Smooth muscle cell (in vitro differentiated cells): ENCODE measurements around the gene GSTT2. TPM values are rescaled to one million over a fixed set of nuclear protein-coding genes. Genes with fewer than 3 reads are reported as not detected.
"Not testable (repeated sequence)": the region's sequence is repeated elsewhere in the genome, so short reads cannot be mapped to it uniquely, and the experiment has no call there.

Experiments used
- DNase-seq: peaks from one replicate; lab custom pipeline; 2025; ENCODE audit not compliant: unreplicated experiment; lab: John Stamatoyannopoulos, UW
- H2AFZ ChIP-seq: fragments of 200-600 bp; sonication (generic); 2 replicates; pipeline ENCODE4 v1.6.0; 2016; ENCODE audit warnings: antibody characterized with exemption, low read depth, mild to moderate bottlenecking
- H3F3A ChIP-seq: fragments of 200-600 bp; sonication (generic); 2 replicates; pipeline ENCODE4 v1.6.0; 2017; ENCODE audit warnings: antibody characterized with exemption, low read depth
- H3K27ac ChIP-seq: fragments of 200-600 bp; sonication (generic); 2 replicates; pipeline ENCODE4 v1.5.1; 2016; ENCODE audit warnings: low read depth, mild to moderate bottlenecking
- H3K27me3 ChIP-seq: fragments of 200-600 bp; sonication (generic); 2 replicates; pipeline ENCODE4 v1.6.1; 2016; ENCODE audit warnings: low read depth, mild to moderate bottlenecking
- H3K36me3 ChIP-seq: fragments of 200-600 bp; sonication (generic); 2 replicates; pipeline ENCODE4 v1.5.1; 2016; ENCODE audit warnings: low read depth
- H3K4me1 ChIP-seq: fragments of 200-600 bp; sonication (generic); 2 replicates; pipeline ENCODE4 v1.5.1; 2016; ENCODE audit warnings: low read depth
- H3K4me2 ChIP-seq: fragments of 200-600 bp; sonication (generic); 2 replicates; pipeline ENCODE4 v1.6.0; 2016; ENCODE audit warnings: mild to moderate bottlenecking
- H3K4me3 ChIP-seq: fragments of 200-600 bp; sonication (generic); 2 replicates; pipeline ENCODE4 v1.5.1; 2016; ENCODE audit warnings: mild to moderate bottlenecking
- H3K79me2 ChIP-seq: fragments of 200-600 bp; sonication (generic); 2 replicates; pipeline ENCODE4 v1.6.0; 2016; ENCODE audit warnings: low read depth, mild to moderate bottlenecking
- H3K9ac ChIP-seq: fragments of 200-600 bp; sonication (generic); 2 replicates; pipeline ENCODE4 v1.6.0; 2016; ENCODE audit warnings: low read depth
- H3K9me3 ChIP-seq: fragments of 200-600 bp; sonication (generic); replicated peaks from 2 replicates; pipeline ENCODE4 v1.5.1; 2016; ENCODE audit warnings: low read depth
- H4K20me1 ChIP-seq: fragments of 200-600 bp; sonication (generic); 2 replicates; pipeline ENCODE4 v1.6.0; 2016; ENCODE audit warnings: low read depth
- CTCF ChIP-seq: fragments of 200-600 bp; sonication (generic); IDR thresholded peaks from 2 replicates; pipeline ENCODE4 v1.5.1; 2017; ENCODE audit warnings: borderline replicate concordance, mild to moderate bottlenecking, antibody characterized with exemption; ENCODE audit not compliant: insufficient read depth, poor library complexity, severe bottlenecking
- whole genome bisulfite sequencing: methylation state at CpG from one replicate; pipeline ENCODE4 v1.1.7; 2016; ENCODE audit warnings: low lambda C conversion rate; 5-methylcytosine and 5-hydroxymethylcytosine counted together
- polyA plus RNA-seq: library from polyadenylated mRNA; unstranded; fragments of >200 nt; fragmentation: Nextera tagmentation; extraction: Ambion mirVana; gene quantifications from 2 replicates; pipeline ENCODE4 v1.2.1, GENCODE V29; 2016
- total RNA-seq: library from RNA; depleted of rRNA; stranded (reverse); fragments of >200 nt; gene quantifications from 2 replicates; pipeline ENCODE4 v1.2.3, GENCODE V29; 2014

The GSTT2 gene
- total and polyA plus RNA-seq, 2 experiments from 2014 or later: 0.27 to 3.1 TPM

DNA sequence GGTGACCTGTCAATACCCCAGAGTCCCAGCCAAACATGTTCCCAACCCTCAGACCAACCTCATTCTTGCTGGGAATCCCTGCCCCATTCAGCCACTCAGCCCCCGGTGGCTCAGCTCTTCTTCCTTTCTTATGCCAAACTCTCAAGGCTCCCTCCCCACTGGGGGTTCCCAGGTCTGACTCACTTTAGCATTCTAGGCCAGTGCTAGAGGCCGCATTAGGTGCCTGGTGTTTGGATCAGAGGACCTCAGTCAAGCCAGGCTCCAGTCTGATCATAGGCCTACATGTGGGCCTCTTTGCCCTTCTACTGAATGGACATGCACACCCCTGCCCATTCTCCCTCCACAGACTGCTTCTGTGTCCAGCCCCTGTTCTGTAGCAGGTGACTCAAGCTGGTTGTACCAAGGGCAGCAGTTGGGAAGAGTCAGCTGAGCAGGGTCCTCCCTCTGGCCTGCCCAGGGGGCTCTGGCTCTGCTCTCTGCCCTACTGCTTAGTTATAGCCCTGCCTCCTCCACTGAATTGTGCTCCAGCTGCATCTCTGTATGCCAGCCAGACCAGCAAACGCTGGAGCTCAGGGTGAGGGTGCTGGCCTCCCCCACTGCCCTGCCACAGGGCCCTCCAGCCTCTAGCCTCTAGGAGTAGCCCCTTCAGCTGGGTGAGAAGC, 9.8 kb downstream of the GSTT2 start:
- not testable (repeated sequence) for H3K4me3 ChIP-seq, H3K27ac ChIP-seq, H2AFZ ChIP-seq, H3K4me2 ChIP-seq, H3K4me1 ChIP-seq, H3F3A ChIP-seq, H3K79me2 ChIP-seq, H3K36me3 ChIP-seq, H4K20me1 ChIP-seq, H3K9me3 ChIP-seq, H3K27me3 ChIP-seq, H3K9ac ChIP-seq, DNase-seq
- WGBS: 92% methylated on average over 1 of the region's 3 CpGs

GRCh38 chr22:23993080-23993479, 13.1 kb downstream of the GSTT2 start:
- not testable (repeated sequence) for H3K9ac ChIP-seq, H2AFZ ChIP-seq, H3K27me3 ChIP-seq, DNase-seq, H4K20me1 ChIP-seq, H3K79me2 ChIP-seq, H3K36me3 ChIP-seq, H3K4me3 ChIP-seq, H3K4me2 ChIP-seq, H3K4me1 ChIP-seq, H3F3A ChIP-seq, H3K27ac ChIP-seq, H3K9me3 ChIP-seq
- WGBS: 63% methylated on average over 2 of the region's 2 CpGs

DNA sequence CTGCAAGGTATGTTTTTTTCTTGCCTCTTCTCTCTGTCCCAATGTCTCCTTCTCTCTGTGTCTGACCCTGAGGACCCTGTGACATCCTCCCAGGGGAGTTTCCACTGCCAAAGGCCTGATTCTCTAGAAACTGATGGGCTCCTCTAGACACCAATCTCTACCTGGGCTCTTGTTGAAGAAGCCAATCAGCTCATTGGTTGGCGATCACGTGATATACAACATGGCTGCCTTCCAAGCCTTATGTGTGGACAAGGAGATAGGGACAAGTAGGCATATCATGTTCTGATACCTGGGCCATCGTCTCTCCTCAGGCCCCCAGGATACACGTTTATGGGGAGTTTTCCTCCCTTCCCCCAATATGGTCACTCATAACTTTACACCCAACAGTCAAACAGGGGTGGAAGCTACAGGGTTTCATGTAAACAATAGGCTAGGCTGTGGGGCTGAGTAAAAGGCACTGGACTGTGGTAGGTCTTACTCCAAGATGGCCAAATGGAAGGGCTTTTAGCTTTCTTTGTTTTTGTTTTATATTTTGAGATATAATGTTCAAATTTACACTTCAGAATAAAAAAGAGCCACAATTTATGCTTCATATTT, 13.7 kb downstream of the GSTT2 start:
- not testable (repeated sequence) for H3K9me3 ChIP-seq, H3K4me3 ChIP-seq, H4K20me1 ChIP-seq, H3K27me3 ChIP-seq, H2AFZ ChIP-seq, H3K4me1 ChIP-seq, H3K79me2 ChIP-seq, H3K27ac ChIP-seq, H3K4me2 ChIP-seq, H3K9ac ChIP-seq, DNase-seq, H3F3A ChIP-seq, H3K36me3 ChIP-seq
- WGBS: 69% methylated on average over 4 of the region's 4 CpGs

GRCh38 chr22:23997092-23997491, 17.2 kb downstream of the GSTT2 start:
- no peaks in the 10 kb centered on the region for H3K27me3 ChIP-seq
- WGBS: 98% methylated on average over 3 of the region's 3 CpGs
- H3K4me3 ChIP-seq: no peak overlapping the region
- no peaks in the 10 kb centered on the region for H3K4me1 ChIP-seq
- H3K9me3 ChIP-seq: no peaks in the 10 kb centered on the region
- H3K27ac ChIP-seq: no peak overlapping the region
- no peaks in the 10 kb centered on the region for H3F3A ChIP-seq
- no peak overlapping the region for H2AFZ ChIP-seq
- no peaks in the 10 kb centered on the region for H3K36me3 ChIP-seq
- no peak overlapping the region for H3K9ac ChIP-seq
- no peak overlapping the region for H3K4me2 ChIP-seq
- TF ChIP-seq CTCF: no peak
- DNase-seq: no peak
- H3K79me2 ChIP-seq: no peaks in the 10 kb centered on the region
- no peaks in the 10 kb centered on the region for H4K20me1 ChIP-seq

- not testable (repeated sequence) for H3K27me3 ChIP-seq, H3K9ac ChIP-seq, H4K20me1 ChIP-seq, H3K9me3 ChIP-seq, DNase-seq, H2AFZ ChIP-seq, H3K4me2 ChIP-seq, H3K79me2 ChIP-seq, H3K27ac ChIP-seq, H3K36me3 ChIP-seq, H3K4me3 ChIP-seq, H3K4me1 ChIP-seq, H3F3A ChIP-seq
- WGBS: 89% methylated on average over 7 of the region's 7 CpGs
These were observed 19.8 kb downstream of the GSTT2 start for GRCh38 chr22:23999779-24000178.
